Stimulated activated CD8-positive, alpha-beta memory T cell treated with anti-CD3 and anti-CD28 coated beads, Interleukin-4, amount 100 ng/mL, for 1 hour (primary cell): ENCODE data around the gene KRTAP4-2.
"Not testable (repeated sequence)": the region's sequence is repeated elsewhere in the genome, so short reads cannot be mapped to it uniquely, and the experiment has no call there.

Source experiments
- DNase-seq, 2 donors: peaks; one replicate each; pipeline ENCODE4 v3.0.0-alpha.2; 2020; ENCODE audit warnings: low read depth in 2 of 2, low spot score in 1 of 2

The KRTAP4-2 gene

DNA sequence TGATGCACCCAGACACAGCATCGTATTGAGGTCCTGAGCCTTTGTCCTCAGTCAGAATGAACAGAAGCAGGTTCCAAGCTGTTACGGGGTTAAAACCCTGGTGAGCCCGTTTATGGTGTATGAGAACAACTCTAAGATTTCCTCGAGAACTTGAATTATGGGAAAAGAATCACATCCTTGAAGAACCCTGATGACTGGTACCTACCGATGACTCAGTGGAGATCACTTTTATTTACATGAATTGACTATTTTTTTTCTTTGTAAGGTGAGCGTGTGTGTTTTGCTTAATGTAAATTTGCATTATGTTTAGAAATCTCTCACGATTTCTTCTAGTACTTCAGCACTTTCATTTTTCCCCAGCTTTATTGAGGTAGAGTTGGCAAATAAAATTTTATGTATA, 14.2 kb downstream of the KRTAP4-2 start:
- no peak for DNase-seq

DNA sequence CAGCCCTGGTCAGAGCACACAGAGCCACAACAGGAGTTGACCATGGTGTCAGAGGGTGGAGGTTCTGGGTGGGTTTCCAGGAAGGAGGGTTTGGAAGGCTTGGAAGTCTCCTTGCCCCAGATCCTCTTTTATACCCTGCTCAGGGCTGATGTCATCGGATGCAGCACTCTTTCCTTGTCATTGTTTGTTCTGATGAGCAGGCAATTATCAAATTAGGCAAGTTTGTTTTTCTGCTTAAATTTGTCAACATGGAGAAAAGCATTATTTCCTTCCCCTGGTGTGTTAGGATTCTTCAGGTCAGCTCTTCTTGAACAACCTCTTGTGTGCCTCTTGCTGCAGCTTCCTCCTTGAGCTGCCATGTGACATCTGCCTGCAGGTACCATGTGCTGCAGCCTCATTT, 17.4 kb downstream of the KRTAP4-2 start, which contains the start of gene KRTAP4-4:
Gene KRTAP4-4, minus strand, starts transcription at position 101 of the 400 bp plus-strand sequence. Its CDS starts 57 bp downstream, at position 44.
- no peak for DNase-seq

DNA sequence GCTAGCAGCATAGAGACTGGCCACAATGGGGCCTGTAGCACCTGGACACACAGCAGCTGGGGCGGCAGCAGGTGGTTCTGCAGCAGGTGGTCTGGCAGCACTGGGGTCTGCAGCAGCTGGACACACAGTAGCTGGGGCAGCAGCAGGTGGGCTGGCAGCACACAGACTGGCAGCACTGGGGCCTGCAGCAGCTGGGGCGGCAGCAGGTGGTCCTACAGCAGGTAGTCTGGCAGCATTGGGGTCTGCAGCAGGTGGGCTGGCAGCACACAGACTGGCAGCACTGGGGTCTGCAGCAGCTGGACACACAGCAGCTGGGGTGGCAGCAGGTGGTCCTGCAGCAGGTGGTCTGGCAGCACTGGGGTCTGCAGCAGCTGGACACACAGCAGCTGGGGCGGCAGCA, 17.8 kb downstream of the KRTAP4-2 start:
- DNase-seq = not testable (repeated sequence)

DNA sequence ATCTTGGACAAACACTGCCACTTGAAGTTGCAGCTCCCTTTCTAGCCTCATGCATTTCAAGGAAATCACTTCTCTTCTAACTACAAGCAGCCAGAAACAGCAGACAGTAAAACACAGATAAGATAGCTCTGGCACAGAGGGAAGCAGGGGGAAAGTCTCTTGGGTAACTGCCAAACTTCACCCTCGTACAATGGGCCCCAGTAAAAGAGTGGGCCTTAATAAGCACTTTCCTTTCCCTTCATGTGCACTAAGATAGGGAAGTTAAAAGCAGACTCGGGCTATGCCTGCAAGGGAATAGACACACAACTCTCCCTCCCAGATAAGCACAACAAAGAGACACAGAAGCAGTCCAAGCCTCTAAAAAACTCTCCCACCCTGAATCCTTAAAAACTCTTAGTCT, 24.2 kb downstream of the KRTAP4-2 start:
- no peak for DNase-seq

DNA sequence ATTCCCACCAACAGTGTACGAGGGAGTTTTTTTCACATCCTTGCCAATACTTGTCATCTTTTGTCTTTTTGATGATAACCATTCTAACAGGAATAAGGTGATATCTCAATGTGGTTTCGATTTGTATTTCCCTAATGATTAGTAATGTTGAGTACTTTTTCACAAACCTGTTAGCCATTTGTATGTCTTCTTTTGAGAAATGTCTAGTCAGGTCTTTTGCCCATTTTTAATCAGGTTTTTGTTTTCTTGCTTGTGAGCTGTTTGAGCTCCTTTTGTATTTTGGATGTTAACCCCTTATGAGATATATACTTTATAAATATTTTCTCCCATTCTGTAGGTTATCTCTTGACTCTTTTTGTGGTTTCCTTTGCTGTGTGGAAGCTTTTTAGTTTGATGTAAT, 26.5 kb downstream of the KRTAP4-2 start:
- DNase-seq = no peak

DNA sequence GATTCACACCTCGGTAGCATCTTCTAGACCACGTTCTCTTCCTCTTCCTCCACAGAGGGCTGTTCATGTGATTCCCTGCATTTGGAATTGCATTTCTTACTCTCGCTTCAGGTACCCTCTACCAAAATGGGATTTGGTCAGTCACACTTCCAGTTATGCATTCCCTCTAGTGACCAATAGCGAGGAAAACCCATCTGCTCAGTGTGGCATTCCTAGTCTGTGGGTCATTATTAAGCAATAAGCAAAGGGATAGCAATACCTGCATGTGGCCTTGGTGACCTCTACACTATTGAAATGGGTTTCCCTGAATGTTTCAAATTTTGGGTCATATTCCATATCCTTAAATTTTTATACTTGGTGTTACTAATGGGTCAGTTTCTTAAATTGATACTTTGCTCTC, 28.0 kb downstream of the KRTAP4-2 start:
- no peak for DNase-seq

DNA sequence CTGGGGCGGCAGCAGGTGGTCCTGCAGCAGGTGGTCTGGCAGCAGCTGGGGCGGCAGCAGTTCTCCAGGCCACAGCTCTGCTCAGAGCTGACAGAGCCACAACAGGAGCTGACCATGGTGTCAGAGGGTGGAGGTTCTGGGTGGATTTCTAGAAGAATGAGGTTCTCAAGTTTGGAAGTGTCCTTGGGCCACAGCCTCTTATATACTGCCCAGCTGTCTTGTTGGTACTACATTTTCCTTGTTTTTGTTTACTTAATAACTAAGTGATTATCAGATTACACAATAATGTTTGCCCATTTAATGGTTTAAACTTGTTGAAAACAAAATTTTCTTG, 28.4 kb downstream of the KRTAP4-2 start, which contains the start of gene KRTAP4-5:
Gene KRTAP4-5, minus strand, starts transcription at position 174 of the 334 bp plus-strand sequence. Its CDS starts 58 bp downstream, at position 116.
- DNase-seq = no peak

DNA sequence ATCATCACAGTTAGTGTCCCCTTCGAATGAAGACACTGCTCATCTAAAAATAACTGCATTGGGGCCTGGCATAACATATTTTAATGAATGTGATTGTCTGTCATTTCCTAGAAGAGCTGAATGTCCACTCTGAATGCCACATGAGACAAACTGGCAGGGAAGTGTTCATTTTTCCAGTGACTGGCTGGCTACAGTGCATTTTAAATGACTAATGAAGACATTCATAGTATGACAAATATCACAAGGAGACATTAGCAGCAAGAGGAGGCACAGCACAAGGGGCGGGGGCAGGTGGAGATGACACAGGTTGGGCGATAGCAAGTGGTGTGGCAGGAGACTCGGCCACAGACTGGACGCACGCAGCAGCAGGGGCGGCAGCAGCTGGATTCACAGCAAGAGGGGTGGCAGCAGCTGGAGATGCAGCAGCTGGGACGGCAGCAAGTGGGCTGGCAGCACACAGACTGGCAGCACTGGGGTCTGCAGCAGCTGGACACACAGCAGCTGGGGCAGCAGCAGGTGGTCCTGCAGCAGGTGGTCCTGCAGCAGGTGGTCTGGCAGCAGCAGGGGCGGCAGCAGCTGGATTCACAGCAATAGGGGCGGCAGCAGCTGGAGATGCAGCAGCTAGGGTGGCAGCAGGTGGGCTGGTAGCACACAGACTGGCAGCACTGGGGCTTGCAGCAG, 28.9 kb downstream of the KRTAP4-2 start:
- DNase-seq = not testable (repeated sequence)

DNA sequence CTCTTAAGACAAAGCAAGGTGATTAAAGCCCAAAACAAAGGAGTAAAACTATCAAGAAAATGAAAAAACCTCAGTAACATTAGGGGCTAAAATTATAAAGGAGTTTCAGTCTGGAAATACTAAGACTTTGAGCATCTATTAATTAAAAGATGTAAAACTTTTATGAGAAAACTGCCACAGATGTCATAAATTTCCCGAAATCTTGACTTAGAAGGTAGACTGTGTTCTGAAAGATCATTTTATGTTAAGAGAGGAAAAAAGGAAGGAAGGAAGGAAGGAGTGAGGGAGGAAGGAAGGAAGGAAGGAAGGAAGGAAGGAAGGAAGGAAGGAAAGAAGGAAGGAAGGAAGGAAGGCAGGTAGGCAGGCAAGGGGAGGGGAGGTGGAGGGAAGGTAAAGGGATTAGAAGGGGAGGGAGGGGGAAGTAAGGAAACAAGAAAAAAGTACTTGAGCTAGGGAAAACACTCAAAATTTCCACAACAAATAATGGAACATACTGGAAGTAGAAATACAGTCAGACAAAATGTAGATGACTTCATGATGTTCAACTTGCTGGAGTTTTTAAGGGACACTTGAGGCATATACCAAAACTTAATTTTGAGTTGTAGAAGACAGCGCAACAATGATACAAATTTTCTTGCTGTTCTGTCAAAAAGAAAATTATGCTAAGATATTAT, 30.4 kb downstream of the KRTAP4-2 start:
- DNase-seq = no peak

DNA sequence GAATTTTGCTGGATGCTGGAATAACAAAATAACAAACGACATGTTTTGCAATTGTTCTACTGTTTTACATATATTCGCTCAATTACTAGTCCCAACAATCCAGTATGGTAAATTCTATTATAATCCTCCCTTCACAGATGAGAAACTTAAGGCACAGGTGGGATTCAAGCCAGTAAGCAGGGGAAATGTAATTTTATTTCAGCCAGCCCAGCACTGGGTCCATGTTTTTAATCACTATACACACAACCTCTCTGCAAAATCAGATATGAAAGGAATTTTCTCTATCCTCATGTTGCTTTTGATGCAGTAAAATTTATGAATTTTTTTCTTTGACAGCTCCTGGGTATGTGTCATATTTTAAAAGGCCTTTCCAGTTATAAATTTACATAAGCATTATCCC, 32.8 kb downstream of the KRTAP4-2 start:
- no peak for DNase-seq

DNA sequence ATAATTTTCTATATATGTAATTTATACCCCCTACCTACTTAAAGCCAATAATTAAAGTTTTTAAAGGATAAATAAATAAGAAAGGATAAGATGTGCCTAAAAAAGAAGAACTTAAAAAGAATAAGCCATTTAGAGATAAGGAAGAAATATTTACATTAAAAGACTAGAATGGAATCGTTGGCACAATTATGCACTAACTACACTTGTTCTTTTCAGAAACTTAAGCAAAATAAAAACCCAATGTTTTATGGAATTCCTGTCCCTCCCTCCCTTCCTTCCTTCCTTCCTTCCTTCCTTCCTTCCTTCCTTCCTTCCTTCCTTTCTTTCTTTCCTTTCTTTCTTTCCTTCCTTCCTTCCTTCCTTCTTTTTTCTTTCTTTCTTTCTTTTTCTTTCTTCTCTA, 33.2 kb downstream of the KRTAP4-2 start:
- no peak for DNase-seq

DNA sequence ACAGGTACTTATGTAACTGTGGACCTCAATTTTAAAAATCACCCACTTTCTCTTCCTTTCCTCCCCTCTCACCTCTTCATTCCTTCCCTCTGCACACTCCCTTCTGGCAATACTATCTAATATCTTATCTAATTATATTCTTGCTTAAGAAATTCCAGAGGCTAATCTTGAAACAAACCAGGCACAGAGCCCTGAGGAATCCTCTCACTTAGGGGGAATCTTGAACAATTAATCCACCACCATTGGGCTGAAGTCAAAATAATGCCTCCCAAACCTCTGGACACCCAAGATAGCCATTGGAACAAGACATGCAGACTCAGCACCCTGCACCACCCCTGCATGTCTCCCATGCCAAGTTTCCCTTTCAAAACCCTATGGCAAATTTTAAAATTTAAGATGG, 36.7 kb downstream of the KRTAP4-2 start:
- DNase-seq = no peak

DNA sequence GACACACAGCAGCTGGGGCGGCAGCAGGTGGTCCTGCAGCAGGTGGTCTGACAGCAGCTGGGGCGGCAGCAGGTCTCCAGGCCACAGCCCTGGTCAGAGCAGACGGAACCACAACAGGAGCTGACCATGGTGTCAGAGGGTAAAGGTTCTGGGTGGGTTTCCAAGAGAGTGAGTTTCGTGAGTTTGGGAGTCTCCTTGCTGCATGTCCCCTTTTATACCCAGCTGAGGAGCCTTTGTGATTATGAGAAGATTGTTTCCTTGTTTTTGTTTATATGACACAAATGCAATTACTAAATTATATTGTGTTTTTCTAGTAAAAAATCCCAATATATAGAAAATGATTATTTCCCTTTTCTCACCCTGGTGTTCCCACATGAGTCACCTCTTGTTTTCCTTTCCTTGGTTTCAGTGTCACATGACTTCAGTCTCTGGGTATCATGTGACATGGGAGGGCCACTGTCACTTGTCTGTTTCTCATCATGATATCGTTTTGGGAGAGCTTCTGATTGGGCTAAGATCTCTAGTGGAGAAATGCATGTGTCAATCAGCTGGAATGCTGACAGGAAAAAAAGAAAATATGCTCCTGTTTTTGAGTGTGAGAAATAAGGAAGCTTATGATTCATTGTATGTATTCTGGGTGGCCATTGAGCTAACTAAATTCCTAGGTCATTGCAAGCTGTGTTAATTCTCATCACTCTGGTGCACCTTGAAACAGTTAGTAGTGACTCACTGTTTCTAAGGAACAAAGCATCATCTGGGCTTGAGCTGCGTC, 37.5 kb downstream of the KRTAP4-2 start, which contains the start of gene KRTAP4-6:
Gene KRTAP4-6, minus strand, starts transcription at position 185 of the 772 bp plus-strand sequence. Its CDS starts 57 bp downstream, at position 128.
- no peak for DNase-seq

DNA sequence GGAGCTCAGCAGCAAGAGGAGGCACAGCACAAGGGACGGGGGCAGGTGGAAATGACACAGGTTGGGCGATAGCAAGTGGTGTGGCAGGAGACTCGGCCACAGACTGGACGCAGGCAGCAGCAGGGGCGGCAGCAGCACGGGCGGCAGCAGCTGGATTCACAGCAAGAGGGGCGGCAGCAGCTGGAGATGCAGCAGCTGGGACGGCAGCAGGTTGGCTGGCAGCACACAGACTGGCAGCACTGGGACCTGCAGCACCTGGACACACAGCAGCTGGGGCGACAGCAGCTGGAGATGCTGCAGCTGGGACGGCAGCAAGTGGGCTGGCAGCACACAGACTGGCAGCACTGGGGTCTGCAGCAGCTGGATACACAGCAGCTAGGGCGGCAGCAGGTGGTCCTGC, 38.2 kb downstream of the KRTAP4-2 start:
- not testable (repeated sequence) for DNase-seq

DNA sequence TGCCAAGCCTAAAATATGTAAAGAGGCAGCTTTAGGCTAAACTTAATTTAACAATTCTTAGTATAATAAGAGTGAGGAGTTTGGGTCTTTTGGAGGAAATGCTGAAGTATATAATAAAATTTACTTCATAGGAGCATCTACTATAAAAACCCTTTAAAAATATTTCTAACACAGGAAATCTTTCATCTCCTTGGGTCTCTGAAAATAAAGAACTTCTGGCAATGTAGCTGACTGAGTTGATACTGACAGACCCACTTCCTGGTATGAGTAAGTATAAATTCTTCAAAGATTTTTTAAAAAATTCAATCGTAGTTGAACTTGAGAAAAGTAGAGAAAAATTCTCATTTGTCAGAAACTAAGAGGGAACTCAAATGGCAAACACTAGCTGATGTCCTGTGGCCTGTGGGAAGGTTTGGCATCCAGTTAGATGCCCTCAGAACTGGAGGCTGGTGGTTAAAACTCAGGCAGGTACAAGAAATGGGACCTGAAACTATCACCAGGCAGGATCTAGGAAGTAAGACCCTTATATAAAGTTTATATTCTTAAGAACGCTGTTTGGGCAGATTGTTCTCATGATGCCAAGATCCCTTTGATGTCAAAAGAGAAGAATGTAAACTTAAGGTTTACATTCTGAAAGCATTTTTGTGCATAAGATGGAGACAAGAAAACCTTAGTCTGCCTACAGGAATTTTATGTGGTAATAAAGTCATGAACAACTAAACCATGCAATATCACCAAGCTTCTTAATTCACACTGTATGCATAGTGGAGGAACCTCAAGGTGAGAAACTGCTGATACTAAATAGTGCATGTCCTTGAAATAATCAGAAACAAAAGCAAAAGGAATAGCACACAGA, 43.9 kb downstream of the KRTAP4-2 start:
- no peak for DNase-seq

DNA sequence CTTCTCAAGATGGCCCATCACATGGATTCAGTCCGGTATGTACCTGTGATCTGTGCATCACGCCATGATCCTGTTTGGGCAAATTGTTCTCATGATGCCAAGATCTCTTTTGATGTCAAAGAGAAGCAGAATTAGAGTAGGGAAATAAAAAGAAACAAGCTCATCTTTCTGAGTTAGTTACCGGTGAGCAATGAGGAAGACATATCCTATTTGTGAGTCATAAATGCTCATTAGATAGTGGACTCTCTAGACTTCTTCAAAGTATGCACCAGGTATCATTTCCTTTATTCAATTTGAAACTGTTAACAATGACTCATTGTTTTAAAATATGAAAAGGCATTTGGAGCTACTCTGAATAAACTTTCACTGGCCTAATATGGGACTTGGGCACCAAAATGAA, 46.0 kb downstream of the KRTAP4-2 start:
- no peak for DNase-seq
